Upper lobe of left lung (tissue), 6 donors: Measurements from ENCODE around the gene MMP10. TPM values are rescaled to one million over a fixed set of nuclear protein-coding genes. Genes with fewer than 3 reads are reported as not detected.
A peak's percentile ranks its signal among the peaks of the same experiment; 100 is the strongest.

Source experiments
- ATAC-seq, 2 donors: fragments of 200-7000 bp; cut with Tn5 transposase; one replicate each; pipeline ENCODE4 v1.9.1; 2022; ENCODE audit warnings: mild to moderate bottlenecking in 2 of 2, moderate library complexity in 2 of 2; ENCODE audit not compliant: low FRiP score in 2 of 2
- DNase-seq, 2 donors: peaks; one replicate each; pipeline ENCODE4 v3.0.0-alpha.2; 2019 to 2020
- H3K27ac ChIP-seq, 4 donors: fragments of 200-600 bp; sonication (generic); one replicate each; pipeline ENCODE4 v1.5.1; 2016 to 2019
- H3K27me3 ChIP-seq, 4 donors: fragments of 200-600 bp; sonication (generic); one replicate each; pipeline ENCODE4 v1.5.1; 2017 to 2019
- H3K36me3 ChIP-seq, 4 donors: fragments of 200-600 bp; sonication (generic); one replicate each; pipeline ENCODE4 v1.5.1; 2016 to 2019
- H3K4me1 ChIP-seq, 4 donors: fragments of 200-600 bp; sonication (generic); one replicate each; pipeline ENCODE4 v1.5.1; 2018 to 2019
- H3K4me3 ChIP-seq, 4 donors: fragments of 200-600 bp; sonication (generic); one replicate each; pipeline ENCODE4 v1.5.1; 2017 to 2019; ENCODE audit warnings: mild to moderate bottlenecking in 2 of 4, moderate library complexity in 1 of 4
- H3K9me3 ChIP-seq, 4 donors: fragments of 200-600 bp; sonication (generic); one replicate each; pipeline ENCODE4 v1.5.1; 2018 to 2019
- EP300 ChIP-seq, 4 donors: sonication (generic); formaldehyde crosslinking; IDR thresholded peaks; one replicate each; pipeline ENCODE4 v1.5.1; 2017; ENCODE audit warnings: antibody characterized with exemption in 4 of 4, control low read depth in 2 of 4
- POLR2A ChIP-seq, 4 donors: fragments of 450-650 bp; IDR thresholded peaks; one replicate each; pipeline ENCODE4 v1.5.1; 2016 to 2017; ENCODE audit warnings: antibody characterized with exemption in 4 of 4, mild to moderate bottlenecking in 2 of 4
- POLR2AphosphoS5 ChIP-seq, 2 donors: sonication (generic); formaldehyde crosslinking; IDR thresholded peaks; one replicate each; pipeline ENCODE4 v1.5.1; 2017; ENCODE audit warnings: antibody characterized with exemption in 2 of 2
- WGBS, 2 donors: methylation state at CpG; one replicate each; pipeline ENCODE4 v1.1.5; 2017 to 2018; 5-methylcytosine and 5-hydroxymethylcytosine counted together
- total RNA-seq, 6 donors: library from RNA; depleted of rRNA in 4 of 6; stranded (reverse); fragments of >200 nt in 4 of 6; gene quantifications; one replicate each; pipeline versions ENCODE4 v1.1.0 to v1.2.1, GENCODE V29; 2016 to 2021
- TF ChIP-seq, protein P1 (sequence below), 6 experiments: fragments of 450-650 bp in 4 of 6; fragments of 200-600 bp in 2 of 6; sonication (generic) in 2 of 6; IDR thresholded peaks; one replicate each; pipeline ENCODE4 v1.5.1; 2016 to 2019; ENCODE audit warnings: antibody characterized with exemption in 6 of 6
- donor health status: DM: no; HTN: no; CAD: no; lungs with moderate emphysema.
- donor health status: DM: no; HTN: yes; CAD: no; lungs with severe emphysema.

The MMP10 gene
- total RNA-seq, 6 donors from 2014 or later: 1.3 TPM; not detected in 5

DNA sequence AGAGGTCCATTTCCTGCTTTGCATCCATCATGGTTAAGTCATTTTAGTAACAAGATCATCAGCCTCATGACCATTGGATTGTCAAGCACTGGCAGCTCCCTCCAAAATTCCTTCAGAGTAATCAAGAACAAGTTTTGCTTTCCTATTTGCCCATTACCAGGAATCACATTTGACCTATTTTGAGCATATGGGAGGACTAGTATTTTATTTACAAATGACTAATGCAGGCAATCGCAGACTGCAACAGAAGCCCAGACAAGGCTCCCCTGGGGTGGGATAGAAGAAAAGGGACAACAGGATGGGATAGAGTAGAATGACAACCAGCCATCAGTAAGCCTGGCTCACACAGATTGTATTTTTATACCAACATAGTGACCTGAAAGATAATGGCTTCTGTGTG, 9.1 kb downstream of the MMP10 start:
- WGBS, 2 donors: 50 to 59% methylated on average over 1 of the region's 1 CpG

DNA sequence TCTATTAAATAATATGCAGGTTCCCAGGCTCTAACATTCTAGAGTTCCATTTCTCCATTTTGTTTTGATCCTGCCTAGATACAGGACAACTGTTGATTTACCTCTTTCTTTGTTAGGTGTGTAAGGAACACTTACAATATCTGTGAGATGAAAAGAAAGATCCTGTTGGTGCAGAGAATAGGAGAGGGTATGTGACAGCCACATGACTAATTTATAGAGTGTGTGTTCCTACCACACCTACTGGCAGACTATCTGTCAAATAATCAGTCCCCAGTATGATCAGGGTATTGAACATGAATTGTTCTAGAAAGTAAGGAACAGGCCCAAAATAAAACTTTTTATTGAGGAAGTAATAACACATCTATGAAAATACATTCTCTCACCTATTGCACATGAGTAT, 10.2 kb downstream of the MMP10 start:
- ATAC-seq: no peak
- no peak overlapping the region for H3K27ac ChIP-seq
- TF ChIP-seq POLR2A (IDR thresholded peaks at IDR 0.05): no peak
- TF ChIP-seq, protein P1, sequence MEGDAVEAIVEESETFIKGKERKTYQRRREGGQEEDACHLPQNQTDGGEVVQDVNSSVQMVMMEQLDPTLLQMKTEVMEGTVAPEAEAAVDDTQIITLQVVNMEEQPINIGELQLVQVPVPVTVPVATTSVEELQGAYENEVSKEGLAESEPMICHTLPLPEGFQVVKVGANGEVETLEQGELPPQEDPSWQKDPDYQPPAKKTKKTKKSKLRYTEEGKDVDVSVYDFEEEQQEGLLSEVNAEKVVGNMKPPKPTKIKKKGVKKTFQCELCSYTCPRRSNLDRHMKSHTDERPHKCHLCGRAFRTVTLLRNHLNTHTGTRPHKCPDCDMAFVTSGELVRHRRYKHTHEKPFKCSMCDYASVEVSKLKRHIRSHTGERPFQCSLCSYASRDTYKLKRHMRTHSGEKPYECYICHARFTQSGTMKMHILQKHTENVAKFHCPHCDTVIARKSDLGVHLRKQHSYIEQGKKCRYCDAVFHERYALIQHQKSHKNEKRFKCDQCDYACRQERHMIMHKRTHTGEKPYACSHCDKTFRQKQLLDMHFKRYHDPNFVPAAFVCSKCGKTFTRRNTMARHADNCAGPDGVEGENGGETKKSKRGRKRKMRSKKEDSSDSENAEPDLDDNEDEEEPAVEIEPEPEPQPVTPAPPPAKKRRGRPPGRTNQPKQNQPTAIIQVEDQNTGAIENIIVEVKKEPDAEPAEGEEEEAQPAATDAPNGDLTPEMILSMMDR (IDR thresholded peaks at IDR 0.05): no peak
- no peak for TF ChIP-seq POLR2AphosphoS5 (IDR thresholded peaks at IDR 0.05)
- no peak for TF ChIP-seq EP300 (IDR thresholded peaks at IDR 0.05)
- DNase-seq: no peak
- H3K4me1 ChIP-seq: no peaks in the 10 kb centered on the region
- no peak overlapping the region for H3K4me3 ChIP-seq
- H3K36me3 ChIP-seq: no peaks in the 10 kb centered on the region
- no peaks in the 10 kb centered on the region for H3K9me3 ChIP-seq
- no peaks in the 10 kb centered on the region for H3K27me3 ChIP-seq

More for the DNA sequence above, 9.1 kb downstream of the MMP10 start:
- H3K27me3 ChIP-seq: no peaks in the 10 kb centered on the region
- ATAC-seq (no peak), DNase-seq (no peak)
- no peaks in the 10 kb centered on the region for H3K4me1 ChIP-seq
- no peaks in the 10 kb centered on the region for H3K36me3 ChIP-seq
- TF ChIP-seq POLR2AphosphoS5 (IDR thresholded peaks at IDR 0.05) (no peak), EP300 (IDR thresholded peaks at IDR 0.05) (no peak)
- H3K4me3 ChIP-seq: no peak overlapping the region
- no peaks in the 10 kb centered on the region for H3K9me3 ChIP-seq
- H3K27ac ChIP-seq: no peak overlapping the region

DNA sequence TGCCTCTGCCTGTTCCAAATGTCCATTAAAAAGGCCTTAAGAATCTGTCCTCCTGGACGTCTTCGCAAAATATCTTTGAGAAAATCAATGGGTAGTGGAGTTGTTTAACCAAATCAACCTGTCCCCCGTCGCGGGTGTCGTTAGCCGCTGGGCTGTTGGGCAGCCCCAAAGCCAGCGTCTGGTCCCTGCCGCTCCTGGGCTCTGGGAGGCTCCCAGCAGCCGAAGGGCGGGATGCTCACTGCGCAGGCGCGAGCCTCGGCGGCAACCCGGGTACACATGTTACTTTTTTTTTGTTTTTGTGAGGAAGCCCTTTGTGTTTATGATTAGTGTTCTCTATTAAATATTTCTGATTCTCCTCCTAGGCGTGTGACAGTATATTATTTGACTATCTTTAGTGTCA, 12.6 kb downstream of the MMP10 start:
- Histone ChIP-seq H3K36me3 (no peaks in the 10 kb centered on the region), H3K4me1 (no peaks in the 10 kb centered on the region), H3K4me3 (no peak overlapping the region), H3K27me3 (no peaks in the 10 kb centered on the region), H3K27ac (no peak overlapping the region), H3K9me3 (no peaks in the 10 kb centered on the region)
- ATAC-seq (no peak), DNase-seq (peak in 1 of 2 donors; percentile 76)
- TF ChIP-seq POLR2AphosphoS5 (IDR thresholded peaks at IDR 0.05) (no peak), POLR2A (IDR thresholded peaks at IDR 0.05) (no peak), EP300 (IDR thresholded peaks at IDR 0.05) (no peak)
- TF ChIP-seq, protein P1 (IDR thresholded peaks at IDR 0.05): no peak
- 66 to 75% methylated on average over 18 of the region's 18 CpGs for WGBS, 2 donors

DNA sequence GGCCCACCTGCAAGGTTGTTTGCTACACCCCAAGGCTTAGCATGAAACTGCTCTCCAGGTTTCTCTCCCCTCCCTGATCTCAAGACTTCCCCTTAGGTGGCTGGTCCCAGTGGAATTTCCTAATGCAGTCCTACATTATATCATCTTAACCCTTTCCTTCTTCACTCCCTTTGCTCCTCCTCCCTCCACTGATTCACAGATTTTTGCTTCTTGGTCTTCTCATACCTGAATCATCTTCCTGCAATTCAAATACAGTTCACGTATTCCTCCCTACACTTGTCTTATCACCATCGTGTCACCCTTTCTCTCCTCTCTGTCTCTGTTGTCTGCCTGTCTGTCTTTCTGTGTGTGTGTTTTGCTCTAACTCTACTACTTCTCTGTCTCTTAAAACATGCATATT, 17.0 kb downstream of the MMP10 start:
- no peak overlapping the region for H3K4me3 ChIP-seq
- no peaks in the 10 kb centered on the region for H3K36me3 ChIP-seq
- 79 to 88% methylated on average over 2 of the region's 2 CpGs for WGBS, 2 donors
- no peaks in the 10 kb centered on the region for H3K9me3 ChIP-seq
- no peak overlapping the region for H3K27ac ChIP-seq
- H3K4me1 ChIP-seq: peaks cover 0 to 13% (median 3%) of the 10 kb centered on the region in 4 donors
- ATAC-seq (no peak), DNase-seq (no peak)
- H3K27me3 ChIP-seq: no peaks in the 10 kb centered on the region
- no peak for TF ChIP-seq POLR2A (IDR thresholded peaks at IDR 0.05)
- TF ChIP-seq EP300 (IDR thresholded peaks at IDR 0.05): no peak
- TF ChIP-seq, protein P1 (IDR thresholded peaks at IDR 0.05): no peak
- no peak for TF ChIP-seq POLR2AphosphoS5 (IDR thresholded peaks at IDR 0.05)

DNA sequence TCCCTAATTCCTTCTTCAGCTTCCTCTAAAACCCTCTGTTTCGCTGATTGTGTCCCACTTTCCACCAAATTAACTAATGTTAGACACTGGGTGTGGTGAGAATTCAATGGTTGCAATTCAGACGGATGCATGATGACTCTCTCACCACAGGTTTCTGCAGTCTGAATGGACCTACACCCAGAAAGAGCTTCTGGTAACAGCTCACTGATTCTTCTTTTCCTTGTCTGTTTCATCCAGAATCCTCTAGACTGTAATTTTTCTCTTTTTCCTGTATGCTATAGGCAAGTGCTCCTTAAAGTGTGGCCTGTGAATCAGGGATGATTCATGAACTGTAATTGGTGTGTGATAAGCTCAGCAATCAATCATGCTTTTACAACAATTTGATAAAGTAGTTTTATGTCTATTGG, 18.1 kb downstream of the MMP10 start:
- 71 to 74% methylated on average over 2 of the region's 2 CpGs for WGBS, 2 donors
- ATAC-seq (peak in 1 of 2 donors; percentile 20), DNase-seq (no peak)
- Histone ChIP-seq H3K4me3 (no peak overlapping the region), H3K4me1 (peaks cover 0 to 17% (median 5%) of the 10 kb centered on the region in 4 donors), H3K27me3 (no peaks in the 10 kb centered on the region), H3K9me3 (no peaks in the 10 kb centered on the region), H3K27ac (no peak overlapping the region), H3K36me3 (no peaks in the 10 kb centered on the region)
- TF ChIP-seq POLR2AphosphoS5 (IDR thresholded peaks at IDR 0.05) (no peak), POLR2A (IDR thresholded peaks at IDR 0.05) (no peak), EP300 (IDR thresholded peaks at IDR 0.05) (no peak)
- TF ChIP-seq, protein P1 (IDR thresholded peaks at IDR 0.05): no peak
